GM12878 (cell line): ENCODE data around the gene KIF2C. TPM values are rescaled to one million over a fixed set of nuclear protein-coding genes. Genes with fewer than 3 reads are reported as not detected.

ENCODE experiments used
- CBX3 ChIP-seq: fragments of 200-600 bp; sonication (generic); IDR thresholded peaks from 2 replicates; pipeline ENCODE4 v1.6.1; 2016; ENCODE audit warnings: low read depth, borderline replicate concordance
- CBX5 ChIP-seq: sonication (generic); IDR thresholded peaks from 2 replicates; pipeline ENCODE4 v1.6.1; 2016; ENCODE audit warnings: low read depth, moderate library complexity, mild to moderate bottlenecking, inconsistent platforms
- EP300 ChIP-seq, 2 experiments: fragments of 150-350 bp in 1 of 2; IDR thresholded peaks; 2 replicates each; pipeline ENCODE4 v1.6.1; 2011 to 2012; ENCODE audit warnings: low read depth in 2 of 2, low read length in 2 of 2, borderline replicate concordance in 1 of 2, improper control_type of control experiment in 1 of 2, inconsistent platforms in 1 of 2; ENCODE audit not compliant: control insufficient read depth in 1 of 2
- FOXK2 ChIP-seq: fragments of 450-650 bp; IDR thresholded peaks from 2 replicates; pipeline ENCODE4 v1.6.1; 2017; ENCODE audit warnings: mild to moderate bottlenecking, moderate library complexity
- NKRF ChIP-seq: fragments of 450-650 bp; conservative IDR thresholded peaks from 2 replicates; pipeline ENCODE4 v1.6.1; 2017; ENCODE audit warnings: mild to moderate bottlenecking, moderate library complexity
- SKIL ChIP-seq: fragments of 450-650 bp; IDR thresholded peaks from 2 replicates; pipeline ENCODE4 v1.6.1; 2017; ENCODE audit warnings: mild to moderate bottlenecking, low read depth, inconsistent platforms; ENCODE audit not compliant: poor library complexity, severe bottlenecking
- SP1 ChIP-seq: IDR thresholded peaks from one replicate; pipeline ENCODE4 v1.6.1; 2011; ENCODE audit warnings: low read depth, low read length
- SPI1 ChIP-seq: IDR thresholded peaks from 2 replicates; pipeline ENCODE4 v1.6.1; 2011; ENCODE audit warnings: low read depth, mild to moderate bottlenecking, low read length, moderate library complexity, borderline replicate concordance; ENCODE audit not compliant: insufficient read depth
- ZBTB33 ChIP-seq: fragments of 450-650 bp; IDR thresholded peaks from 2 replicates; pipeline ENCODE4 v1.6.1; 2017; ENCODE audit warnings: mild to moderate bottlenecking
- polyA plus RNA-seq, 11 experiments: library from polyadenylated mRNA; depleted of rRNA in 4 of 11; unstranded in 6 of 11; stranded (reverse) in 5 of 11; fragments of >200 nt; fragmentation: Nextera tagmentation in 4 of 11; fragmentation: Illumina TruSeq in 1 of 11; extraction: Ambion mirVana in 4 of 11; extraction: Trizol in 1 of 11; gene quantifications; 1 replicate in 1 of 11; 2 replicates in 10 of 11; pipeline versions ENCODE4 v1.2.1 to v1.2.3, GENCODE V29; 2011 to 2016; ENCODE audit warnings: inconsistent platforms in 2 of 11, missing spikeins in 2 of 11, low read depth in 1 of 11
- total RNA-seq, 4 experiments: library from RNA; depleted of rRNA in 3 of 4; stranded (reverse); fragments of >200 nt in 3 of 4; fragmentation: Illumina TruSeq in 1 of 4; extraction: Trizol in 1 of 4; gene quantifications; 2 replicates each; pipeline versions ENCODE4 v1.2.1 to v1.2.3, GENCODE V29; 2013 to 2021
- TF ChIP-seq, protein P1 (sequence below): fragments of 150-350 bp; IDR thresholded peaks from 2 replicates; pipeline ENCODE4 v1.6.1; 2016; ENCODE audit warnings: low read depth, low read length
- TF ChIP-seq, protein P2 (sequence below): fragments of 450-650 bp; IDR thresholded peaks from 2 replicates; pipeline ENCODE4 v1.6.1; 2016; ENCODE audit warnings: mild to moderate bottlenecking, moderate library complexity, borderline replicate concordance
- TF ChIP-seq, protein P3 (sequence below): IDR thresholded peaks from 2 replicates; pipeline ENCODE4 v1.6.1; 2012; ENCODE audit warnings: low read depth, low read length, improper control_type of control experiment

Gene KIF2C
- total and polyA plus RNA-seq, 10 of the 15 experiments (the other 5 are each of a cell fraction or from before 2014, with no cell fraction given): 42.3 to 104 (median 83.8) TPM

DNA sequence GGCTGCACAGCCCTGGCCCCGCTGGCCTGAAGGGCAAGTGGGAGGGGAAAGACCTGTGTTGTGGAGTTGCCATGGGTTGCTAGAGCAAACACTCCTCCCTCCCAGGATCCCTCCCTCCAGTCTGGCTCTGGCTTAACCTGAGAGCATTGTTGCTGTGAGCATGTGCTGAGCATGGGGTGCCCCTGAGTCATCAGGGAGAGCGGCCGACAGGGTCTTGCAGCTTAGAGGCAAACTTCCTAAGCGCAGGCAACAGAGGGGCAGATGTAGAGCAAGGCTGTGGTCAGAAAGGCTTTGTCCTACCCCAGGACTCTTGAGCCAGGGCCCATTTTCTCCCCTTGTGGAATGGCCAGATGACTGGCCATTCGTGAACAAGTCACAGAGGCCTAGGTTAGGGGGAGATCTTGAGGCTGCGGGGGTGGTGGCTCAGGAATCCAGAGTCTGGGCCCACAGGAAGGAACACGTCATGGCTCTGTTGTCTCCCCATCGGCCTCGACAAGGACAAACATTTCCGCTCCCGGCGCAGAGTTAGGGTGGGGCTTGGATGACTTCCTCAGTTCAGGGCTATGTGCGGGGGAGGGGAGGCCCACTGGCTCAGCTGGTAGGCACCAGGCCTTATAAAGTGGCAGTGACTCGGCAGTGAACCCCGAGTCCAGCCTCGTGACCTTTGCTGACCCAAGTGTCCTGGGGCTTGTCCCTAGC is 67.9 kb downstream of the KIF2C start (continued):
- TF ChIP-seq, protein P1, sequence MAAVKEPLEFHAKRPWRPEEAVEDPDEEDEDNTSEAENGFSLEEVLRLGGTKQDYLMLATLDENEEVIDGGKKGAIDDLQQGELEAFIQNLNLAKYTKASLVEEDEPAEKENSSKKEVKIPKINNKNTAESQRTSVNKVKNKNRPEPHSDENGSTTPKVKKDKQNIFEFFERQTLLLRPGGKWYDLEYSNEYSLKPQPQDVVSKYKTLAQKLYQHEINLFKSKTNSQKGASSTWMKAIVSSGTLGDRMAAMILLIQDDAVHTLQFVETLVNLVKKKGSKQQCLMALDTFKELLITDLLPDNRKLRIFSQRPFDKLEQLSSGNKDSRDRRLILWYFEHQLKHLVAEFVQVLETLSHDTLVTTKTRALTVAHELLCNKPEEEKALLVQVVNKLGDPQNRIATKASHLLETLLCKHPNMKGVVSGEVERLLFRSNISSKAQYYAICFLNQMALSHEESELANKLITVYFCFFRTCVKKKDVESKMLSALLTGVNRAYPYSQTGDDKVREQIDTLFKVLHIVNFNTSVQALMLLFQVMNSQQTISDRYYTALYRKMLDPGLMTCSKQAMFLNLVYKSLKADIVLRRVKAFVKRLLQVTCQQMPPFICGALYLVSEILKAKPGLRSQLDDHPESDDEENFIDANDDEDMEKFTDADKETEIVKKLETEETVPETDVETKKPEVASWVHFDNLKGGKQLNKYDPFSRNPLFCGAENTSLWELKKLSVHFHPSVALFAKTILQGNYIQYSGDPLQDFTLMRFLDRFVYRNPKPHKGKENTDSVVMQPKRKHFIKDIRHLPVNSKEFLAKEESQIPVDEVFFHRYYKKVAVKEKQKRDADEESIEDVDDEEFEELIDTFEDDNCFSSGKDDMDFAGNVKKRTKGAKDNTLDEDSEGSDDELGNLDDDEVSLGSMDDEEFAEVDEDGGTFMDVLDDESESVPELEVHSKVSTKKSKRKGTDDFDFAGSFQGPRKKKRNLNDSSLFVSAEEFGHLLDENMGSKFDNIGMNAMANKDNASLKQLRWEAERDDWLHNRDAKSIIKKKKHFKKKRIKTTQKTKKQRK: no peak
- no peak for TF ChIP-seq FOXK2
- TF ChIP-seq NKRF: no peak
- TF ChIP-seq, protein P2, sequence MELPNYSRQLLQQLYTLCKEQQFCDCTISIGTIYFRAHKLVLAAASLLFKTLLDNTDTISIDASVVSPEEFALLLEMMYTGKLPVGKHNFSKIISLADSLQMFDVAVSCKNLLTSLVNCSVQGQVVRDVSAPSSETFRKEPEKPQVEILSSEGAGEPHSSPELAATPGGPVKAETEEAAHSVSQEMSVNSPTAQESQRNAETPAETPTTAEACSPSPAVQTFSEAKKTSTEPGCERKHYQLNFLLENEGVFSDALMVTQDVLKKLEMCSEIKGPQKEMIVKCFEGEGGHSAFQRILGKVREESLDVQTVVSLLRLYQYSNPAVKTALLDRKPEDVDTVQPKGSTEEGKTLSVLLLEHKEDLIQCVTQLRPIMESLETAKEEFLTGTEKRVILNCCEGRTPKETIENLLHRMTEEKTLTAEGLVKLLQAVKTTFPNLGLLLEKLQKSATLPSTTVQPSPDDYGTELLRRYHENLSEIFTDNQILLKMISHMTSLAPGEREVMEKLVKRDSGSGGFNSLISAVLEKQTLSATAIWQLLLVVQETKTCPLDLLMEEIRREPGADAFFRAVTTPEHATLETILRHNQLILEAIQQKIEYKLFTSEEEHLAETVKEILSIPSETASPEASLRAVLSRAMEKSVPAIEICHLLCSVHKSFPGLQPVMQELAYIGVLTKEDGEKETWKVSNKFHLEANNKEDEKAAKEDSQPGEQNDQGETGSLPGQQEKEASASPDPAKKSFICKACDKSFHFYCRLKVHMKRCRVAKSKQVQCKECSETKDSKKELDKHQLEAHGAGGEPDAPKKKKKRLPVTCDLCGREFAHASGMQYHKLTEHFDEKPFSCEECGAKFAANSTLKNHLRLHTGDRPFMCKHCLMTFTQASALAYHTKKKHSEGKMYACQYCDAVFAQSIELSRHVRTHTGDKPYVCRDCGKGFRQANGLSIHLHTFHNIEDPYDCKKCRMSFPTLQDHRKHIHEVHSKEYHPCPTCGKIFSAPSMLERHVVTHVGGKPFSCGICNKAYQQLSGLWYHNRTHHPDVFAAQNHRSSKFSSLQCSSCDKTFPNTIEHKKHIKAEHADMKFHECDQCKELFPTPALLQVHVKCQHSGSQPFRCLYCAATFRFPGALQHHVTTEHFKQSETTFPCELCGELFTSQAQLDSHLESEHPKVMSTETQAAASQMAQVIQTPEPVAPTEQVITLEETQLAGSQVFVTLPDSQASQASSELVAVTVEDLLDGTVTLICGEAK: peak; percentile 14; the same call in 1 of the 2 replicates
- TF ChIP-seq, protein P3, sequence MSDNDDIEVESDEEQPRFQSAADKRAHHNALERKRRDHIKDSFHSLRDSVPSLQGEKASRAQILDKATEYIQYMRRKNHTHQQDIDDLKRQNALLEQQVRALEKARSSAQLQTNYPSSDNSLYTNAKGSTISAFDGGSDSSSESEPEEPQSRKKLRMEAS: peak; percentile 61; the same call in 1 of the 2 replicates
- peak; percentile 41 for TF ChIP-seq SP1
- TF ChIP-seq SKIL: peak; percentile 65
- no peak for TF ChIP-seq CBX3
- peak; percentile 54; the same call in 1 of the 2 replicates for TF ChIP-seq SPI1
- no peak for TF ChIP-seq ZBTB33
- no peak for TF ChIP-seq CBX5
- peak in 1 of 2 experiments; percentile 44; a peak in 2 of 4 replicates for TF ChIP-seq EP300 (IDR thresholded peaks at IDR 0.05; ENCODE audit: borderline replicate concordance in 1 of 2, control insufficient read depth in 1 of 2, low read depth in 2 of 2, low read length in 2 of 2)
